SIG-M5 (cell line): Measurements from ENCODE around the gene HEPHL1.

Experiments used
- DNase-seq: peaks from one replicate; lab custom pipeline; 2025; lab: John Stamatoyannopoulos, UW

HEPHL1 gene

DNA sequence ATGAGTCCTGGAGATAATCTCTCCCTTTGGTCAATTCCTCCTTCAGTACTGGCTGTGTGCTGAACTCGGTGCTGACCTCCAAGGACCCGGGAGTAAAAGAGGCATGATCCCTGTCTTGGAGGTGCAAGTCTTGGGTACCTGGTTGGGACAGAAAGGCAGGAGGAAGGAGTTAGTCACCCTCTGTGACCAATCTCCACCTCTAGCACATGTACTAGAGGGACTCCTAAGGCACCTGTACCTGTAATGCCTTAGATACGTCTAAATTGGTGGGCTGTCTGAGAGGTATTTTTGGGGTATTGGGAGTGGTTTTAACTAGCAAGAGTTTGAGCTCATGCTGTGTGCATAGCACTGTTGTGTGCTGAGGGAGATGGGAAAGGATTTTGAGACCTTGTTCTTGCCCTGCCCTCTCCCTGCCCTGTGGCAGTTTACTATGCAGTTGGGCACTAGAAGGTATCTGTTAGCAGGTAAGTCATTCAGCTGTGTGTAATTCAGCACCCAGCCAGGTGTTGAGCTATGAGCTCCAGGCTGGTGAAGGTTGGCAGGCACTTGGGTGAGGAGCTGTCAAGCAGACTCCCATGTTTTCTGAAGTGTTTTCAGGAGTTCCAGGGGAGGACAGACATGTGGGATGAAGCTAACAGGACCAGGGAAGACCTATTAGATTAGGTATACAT lies 110.0 kb downstream of the HEPHL1 start:
- DNase-seq = no peak

DNA sequence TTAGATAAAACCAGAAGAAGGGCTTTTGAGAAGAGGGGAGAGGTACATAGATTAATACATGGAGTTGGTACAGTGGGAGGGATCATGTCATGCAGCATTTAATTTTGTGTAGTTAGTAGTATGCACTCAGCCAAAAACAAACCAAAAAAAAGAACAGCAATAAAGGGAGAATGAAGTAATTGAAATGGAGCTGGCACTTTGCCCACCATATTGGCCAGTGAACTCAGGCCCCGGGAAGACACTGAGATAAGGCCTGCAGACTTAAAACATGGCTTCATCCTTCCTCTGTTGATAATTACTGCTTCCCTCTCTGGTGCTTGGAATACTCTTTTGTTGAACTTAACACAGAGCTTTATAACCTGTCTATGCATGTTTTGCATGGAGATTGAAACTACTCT lies 110.6 kb downstream of the HEPHL1 start:
- DNase-seq = no peak

DNA sequence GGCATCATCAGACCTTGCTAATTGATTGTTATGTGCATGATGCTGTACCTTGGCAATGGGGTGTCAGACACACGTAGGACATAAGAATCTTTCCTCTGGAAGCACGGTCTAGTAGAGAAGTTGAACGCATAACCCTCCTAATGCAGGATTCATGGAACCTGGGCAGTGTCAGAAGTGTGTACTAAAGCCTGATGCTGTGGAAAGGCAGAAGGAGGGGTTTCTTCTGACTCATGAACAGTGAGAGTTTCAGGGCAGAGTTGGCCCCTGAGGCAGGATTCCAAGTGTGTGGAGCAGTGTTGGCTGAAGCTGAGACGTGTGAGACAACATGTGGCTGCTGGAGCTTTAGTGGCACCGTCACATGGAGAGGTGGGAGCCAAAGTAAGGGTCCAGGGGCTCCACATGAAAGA lies 111.0 kb downstream of the HEPHL1 start:
- no peak for DNase-seq

DNA sequence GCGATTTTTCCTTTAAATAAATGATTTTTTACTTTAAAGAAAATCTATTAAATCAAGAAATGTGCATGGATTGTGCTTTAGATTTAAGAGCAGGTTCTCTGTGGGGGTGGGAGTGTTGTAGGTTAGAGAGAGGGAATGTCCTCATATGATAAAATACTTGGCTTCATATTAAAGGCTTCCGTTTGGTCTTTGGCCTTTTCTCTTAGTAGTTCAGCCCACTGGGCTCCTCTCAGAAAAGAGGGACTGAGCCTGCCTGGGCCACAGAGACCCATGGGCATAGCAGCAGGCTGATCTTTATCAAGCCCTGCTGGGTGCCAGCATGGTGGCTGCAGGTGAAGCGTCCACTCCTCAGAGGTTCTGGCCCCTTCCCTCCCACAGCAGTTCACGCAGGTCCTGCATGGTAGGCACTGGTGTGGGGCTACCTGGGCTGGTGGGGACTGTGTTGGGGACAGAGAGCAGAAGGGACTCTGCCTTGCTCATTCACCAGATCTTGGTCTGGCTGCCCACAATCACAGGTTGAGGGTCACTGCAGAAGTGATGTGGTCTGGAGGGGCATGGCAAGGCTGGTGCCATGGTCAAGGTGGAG lies 111.8 kb downstream of the HEPHL1 start:
- no peak for DNase-seq

DNA sequence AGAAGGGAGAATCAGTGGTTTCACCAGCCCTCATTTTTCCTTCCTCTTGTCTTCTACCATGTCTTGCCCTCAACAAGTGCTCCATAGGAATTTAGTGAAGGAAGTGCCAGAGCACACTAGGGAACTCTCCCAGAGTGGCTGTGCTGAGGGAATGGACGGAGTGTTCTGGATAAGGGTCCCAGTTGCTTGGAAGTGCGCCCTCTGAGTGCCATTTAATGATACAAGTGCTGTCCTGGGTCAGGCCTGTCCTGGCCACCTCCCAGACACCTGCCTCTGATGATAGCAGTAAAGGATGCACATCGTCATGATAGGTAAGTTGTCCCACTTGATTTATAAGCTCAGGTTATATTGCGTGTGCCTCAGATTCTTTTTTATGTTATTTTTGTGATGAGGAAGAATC lies 112.6 kb downstream of the HEPHL1 start:
- DNase-seq = no peak

DNA sequence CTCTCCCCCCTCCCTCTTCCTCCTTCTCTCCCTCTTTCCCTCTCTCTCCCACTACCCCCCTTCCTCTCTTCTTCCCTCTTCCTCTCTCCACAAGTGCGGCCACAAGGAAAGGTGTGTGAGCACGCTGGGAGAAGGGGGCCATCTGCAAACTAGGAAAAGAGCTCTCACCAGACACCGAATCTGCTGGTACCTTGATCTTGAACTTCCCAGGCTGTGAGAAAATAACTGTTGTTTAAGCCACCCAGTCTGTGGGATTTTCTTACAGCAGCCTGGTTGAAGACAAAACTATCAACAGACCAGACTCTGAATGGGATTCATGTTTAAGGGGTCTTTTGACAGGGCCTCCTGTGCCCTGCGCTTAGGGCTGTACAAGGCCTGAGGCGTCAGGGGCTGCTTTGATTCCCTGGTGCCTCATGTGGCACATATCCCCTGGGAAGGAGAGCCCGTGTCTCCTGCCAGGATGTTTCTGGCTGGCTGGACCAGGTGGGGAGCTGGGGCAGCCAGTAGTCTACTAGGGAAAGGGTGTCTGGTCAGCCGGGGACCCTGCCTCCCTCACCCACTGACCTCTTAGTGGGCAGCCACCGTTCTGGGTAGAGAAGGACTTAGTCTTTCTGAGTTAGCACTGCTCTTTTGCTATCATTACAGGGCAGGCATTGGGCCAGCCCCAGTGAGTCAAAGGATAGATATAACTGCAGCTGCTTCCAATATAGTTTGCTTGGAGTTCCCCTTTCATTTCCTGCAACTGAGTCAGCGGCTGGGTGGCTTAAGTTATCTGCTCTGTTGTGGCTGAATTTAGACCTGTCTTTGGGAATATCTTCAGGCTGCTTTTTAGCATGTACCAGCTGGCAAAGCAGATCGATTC lies 113.7 kb downstream of the HEPHL1 start:
- no peak for DNase-seq

DNA sequence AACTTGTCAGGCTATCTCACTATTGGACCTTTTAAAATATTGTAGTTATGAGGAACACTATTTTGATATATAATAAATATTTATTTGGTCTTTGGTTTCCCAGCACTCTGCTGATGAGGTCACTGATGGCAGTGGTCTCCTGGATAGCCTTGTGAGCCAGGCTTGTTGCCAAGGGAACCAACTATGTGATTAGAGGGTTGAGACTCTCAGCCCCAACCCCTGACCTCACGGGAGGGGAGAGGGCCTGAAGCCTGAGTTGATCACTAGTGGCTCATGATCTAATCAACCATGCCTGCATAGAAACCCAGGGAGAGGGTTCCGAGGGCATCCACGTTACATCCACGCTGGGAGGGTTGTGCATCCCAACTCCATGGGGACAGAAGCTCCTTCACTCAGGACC lies 118.3 kb downstream of the HEPHL1 start:
- no peak for DNase-seq

DNA sequence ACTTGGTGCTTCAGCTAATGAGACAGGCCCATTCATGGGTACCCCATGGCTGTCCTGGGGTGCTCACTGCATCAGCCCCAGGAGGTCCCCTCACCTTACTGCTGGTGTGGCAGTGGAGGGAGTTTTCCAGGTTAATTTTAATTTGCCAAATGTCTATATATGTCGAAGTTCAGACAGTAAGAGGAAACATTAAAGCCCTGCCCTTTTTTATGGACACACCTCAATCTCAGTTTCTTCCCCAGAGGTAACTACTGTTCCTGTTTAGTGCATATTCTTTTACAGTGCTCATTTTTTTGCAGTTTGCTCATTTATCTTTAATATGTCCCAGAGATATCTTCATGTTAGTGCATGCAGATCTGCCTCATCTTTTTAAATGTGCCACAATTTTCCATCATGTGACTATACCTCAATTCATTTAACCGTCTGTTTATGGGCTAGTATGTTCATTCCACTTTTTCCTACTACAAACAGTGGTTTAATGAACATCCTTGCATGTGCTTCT lies 119.1 kb downstream of the HEPHL1 start:
- DNase-seq = no peak

DNA sequence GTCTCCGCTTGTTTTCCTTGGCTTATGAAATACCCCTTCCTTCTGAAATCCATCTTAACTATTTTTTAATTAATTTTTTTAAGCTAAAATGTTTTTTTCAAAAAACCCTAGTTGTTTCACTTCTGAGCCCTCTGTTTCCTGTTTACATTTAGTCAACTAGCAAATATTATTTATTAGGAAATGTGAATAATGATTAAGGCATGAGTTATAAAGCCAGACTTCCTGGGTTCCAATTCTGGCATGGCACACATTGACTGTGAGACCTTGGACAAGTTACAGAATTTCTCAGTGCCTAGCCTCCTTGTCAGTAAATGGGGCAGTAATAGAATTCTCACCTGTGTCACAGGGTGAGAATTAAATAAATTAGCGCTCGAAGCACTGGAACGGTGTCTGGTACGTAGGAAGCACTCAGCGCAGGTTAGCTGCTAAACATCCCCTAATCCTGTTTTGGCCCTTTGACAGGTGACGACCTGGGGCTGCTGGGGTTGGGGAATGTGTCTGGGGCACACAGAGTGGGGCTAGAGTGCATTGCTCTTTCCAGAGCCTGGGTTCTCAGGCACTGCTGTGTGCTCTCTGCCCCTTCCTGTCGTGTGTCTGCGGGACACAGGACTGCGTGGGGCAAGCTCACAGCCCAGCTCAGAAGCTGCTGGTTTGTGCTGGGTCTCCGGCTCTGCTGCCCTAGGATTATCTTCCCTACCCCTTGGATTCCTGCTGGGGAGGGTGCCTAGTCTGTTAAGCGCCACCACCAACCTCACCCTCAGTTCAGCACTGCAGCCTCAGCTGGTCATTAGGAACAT lies 120.6 kb downstream of the HEPHL1 start:
- DNase-seq = no peak

DNA sequence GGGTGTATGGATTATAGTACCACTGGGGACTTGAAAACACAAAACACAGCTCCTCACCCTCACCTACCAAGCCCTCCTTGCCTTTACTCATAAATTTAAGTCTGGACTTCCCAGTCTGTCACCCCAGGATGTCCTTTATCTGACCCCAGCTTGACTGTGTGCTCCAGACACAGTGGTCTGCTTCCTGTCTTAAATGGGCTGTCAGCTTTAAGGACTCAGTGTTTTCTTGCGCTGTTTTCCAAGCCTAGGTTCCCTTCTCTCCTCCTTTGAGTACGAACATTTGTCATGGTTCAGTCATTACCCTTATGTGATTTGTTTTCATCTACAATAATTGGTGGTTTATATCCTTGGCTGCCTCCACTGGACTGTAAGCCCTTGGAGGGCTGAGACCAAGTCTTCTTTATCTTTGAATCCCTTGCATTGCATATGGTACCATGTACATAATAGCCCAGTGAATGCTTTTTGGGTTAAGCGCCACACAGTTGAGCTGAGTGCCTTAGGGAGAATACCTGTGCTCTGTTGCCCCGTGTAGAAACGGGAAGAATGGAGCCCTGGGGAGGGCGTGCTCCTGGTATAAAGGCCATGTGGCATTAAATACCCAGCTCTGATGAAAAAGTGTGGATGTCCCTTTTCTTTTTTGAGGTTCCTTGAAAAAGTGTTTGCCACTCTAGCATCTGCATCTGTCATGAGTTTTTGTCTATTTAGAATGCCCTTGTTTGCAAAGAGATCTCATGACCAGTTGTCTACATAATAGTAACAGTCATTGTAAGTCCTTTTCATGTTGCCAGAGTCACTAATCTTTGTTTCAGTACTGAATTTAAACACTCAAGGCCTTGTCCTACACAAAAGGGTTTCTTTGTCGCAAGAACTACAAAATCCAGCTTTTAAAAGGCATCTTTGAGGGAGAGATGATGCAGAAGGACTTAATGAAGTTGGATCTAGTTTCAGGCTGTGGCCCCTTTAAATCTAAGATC lies 121.4 kb downstream of the HEPHL1 start:
- DNase-seq = no peak

DNA sequence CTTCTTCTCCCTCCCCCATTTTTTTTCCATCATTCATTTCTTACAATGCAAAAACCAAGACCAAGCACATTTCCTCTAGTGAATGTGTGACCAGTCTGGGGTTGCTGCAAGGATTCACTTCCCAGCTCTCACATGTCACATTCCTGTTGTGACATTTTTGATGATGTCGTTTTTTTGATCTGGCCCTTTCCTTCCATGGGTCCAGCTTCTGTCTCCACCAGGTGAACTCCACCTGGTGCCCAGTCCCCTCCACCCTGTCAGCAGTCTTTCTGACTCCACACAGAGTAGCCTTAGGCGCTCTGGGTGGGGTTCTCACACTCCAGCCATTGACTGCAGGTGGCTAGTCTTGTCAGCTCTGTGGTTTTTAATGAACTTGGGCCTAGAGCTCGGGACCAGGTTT lies 123.1 kb downstream of the HEPHL1 start:
- DNase-seq = no peak

DNA sequence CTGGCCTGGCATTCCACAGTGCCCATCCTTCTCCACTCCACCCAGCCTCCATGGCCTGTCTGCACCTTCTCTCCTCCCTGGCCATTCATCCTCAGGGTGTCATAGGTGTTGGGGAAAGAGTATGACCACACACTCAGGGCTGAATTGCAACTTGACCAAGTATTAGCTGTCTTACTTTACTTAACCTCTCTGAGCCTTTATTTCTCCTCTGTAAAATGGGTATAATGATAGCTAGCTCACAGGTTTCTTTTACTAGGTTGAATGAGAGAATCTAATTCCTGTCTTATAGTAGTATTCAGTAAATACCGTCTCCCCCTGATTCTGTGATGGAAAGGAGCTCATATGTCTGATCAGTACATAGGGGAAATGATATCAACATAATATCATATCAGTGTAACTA lies 123.5 kb downstream of the HEPHL1 start:
- DNase-seq = no peak

DNA sequence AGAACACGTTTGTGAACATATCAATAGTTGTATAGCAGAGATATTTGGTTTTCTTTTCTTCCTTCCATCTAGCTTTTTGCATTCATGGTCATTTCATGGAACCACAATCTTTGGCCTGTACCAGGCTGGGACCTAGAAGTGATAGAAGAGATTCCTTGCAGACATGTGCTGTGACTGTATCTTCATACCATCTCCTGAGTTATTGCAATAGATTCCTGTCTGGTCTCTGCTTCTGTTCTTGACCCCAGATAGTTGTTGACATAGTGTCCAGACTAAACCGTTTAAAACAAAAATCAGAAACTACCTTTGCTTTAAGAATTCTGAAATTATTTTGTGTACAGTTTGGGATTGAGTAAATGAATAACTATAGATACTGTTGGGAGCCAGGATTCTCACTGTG lies 124.3 kb downstream of the HEPHL1 start:
- no peak for DNase-seq

DNA sequence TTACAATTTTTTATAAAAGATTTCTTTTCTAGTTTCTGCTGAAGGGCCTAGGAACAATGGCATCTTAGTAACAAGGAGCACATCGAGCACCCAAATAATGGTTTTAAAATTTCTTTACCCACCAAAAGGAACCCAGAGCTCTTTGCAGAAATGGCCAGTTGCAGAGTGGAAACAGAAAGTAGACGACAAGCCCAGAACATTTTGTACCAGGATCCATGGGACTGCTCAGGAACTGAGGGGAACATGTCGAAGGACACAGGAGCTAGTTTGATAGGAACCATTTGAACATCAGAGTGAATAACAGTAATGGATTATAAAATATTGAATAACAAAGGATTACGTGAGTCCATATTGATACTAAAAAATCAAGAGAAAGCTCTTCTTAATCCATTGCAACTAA lies 124.8 kb downstream of the HEPHL1 start:
- DNase-seq = no peak

DNA sequence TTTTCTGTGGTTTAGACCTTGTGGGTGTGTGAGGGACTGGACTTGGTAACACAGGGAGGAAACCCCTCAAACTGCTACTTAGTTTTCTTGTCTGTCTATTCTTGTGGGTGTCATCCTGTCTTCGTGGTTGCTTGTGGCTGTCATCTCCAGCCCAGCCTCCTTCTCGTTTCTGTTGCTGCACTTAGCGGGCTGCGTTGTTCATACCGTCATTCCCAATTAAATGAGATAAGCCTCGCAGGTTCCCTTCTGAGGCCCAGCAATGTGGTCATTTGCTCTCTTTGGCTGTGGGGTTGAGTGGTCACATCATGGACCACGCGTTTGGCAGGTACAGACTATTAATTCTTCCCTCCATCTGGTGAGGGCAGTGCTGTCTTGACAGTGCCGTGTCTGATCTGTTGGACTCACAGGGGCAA lies 126.3 kb downstream of the HEPHL1 start:
- no peak for DNase-seq

DNA sequence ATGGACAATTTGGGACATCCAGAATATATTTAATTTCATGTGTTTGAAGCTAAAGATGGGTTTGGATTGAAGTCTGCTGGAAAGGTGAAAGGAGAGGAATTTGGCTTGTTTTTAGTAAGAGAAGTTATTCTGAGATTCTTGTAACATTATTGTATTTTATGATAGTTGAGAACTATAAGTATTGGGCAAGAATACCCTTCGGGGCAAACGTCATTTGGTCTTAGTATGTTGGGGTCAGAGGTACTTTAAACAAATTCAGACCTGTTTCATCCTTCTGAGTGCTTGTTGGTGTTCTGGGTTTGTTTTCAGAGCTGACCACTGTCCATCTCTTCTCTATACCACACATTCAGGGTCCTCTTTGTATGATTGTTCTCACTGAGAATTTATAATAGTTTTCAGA lies 127.0 kb downstream of the HEPHL1 start:
- DNase-seq = no peak

DNA sequence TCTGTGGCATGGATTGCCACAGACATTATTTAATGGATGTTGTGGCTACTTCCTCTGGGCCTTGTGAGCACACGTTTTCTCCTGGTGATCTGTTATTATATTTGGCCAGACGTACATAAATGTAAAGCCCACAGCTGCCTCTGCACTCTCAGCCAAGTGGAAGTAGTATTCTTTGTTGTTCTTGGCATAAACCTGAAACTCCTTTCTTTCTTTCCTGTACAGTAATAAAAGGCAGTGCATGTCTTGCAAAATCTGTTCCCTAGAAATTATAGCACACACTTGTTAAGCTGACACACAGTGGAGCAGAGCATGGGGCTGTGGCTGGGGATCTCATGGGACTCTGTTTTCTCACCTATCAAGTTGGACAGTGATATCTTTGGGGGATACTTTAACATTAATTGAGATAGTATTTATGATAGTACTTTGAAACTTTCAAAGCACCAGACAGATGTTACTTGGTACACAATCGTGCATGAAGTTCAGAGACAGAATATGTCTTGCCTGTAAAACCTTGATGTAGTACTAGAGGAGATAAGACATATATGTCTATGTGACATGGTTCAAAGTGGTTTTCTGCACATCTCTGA lies 128.4 kb downstream of the HEPHL1 start:
- DNase-seq = no peak

DNA sequence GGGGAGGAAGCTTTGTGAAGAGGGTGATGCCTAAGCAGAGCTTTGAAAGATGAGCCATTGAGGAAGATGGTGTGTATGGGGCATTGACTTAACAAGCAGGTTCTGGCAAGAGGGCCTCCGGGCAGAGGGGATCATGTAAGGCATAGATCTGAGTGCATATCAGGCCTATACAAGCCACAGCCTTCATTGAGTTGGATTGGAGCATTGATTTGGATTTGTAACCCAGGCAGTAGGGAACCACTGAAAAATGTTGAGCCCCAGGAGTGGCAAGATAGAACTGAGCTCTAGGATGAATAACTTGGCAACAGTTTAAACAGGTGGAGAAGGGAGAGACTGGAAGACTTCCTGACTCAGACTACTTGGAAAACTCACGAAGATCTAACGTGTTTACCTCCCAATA lies 128.9 kb downstream of the HEPHL1 start:
- no peak for DNase-seq

DNA sequence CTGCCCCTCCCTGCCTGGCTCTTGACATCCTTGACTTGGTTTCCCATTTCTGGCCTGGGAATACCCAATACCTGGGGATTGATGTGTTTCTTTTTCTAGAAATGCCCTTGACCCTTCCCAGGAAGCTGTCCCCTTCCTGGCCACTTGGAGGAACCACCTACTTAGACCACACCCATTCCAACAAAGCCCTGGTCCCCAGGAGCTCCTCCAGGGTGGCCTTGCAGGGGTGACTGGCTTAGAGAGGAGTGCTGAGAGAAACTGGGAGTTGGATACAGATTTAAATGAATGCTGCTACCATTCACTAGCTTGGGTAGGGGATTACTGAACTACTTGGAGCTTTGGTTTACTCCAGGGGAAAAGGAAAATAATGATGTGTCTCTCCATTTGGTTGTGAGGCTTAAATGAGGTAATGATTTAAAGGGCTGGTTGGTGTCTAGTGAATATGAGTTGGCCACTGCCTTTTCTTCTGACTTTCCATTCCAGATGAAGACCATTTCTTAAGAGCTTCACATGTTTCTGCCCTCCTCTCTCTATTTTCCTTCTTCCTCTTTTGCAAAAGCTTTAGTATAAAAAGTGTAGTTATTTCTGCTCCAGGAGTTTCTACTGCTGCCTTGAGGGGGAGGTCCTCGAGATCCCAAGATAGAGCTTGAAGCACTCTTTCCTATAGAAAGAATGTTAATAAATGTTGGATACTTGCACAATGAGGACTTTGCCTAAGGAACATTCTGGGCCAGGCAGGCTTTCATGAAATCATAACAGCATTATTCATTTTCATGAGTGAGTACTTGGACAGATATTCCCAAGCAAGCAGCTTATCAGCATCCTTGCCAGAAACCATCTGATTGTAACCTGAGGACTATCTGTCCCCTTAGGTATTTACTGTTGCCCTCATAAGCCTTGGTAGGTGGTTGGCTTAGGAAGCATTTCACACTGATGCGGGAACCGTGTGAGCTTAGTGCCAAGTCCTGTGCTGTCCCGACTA lies 129.8 kb downstream of the HEPHL1 start:
- DNase-seq = no peak
